ENCODE measurements around the gene STMN1.

GRCh38 chr1:25913206-25913605 lies 7.0 kb upstream of the STMN1 start:
- TF ChIP-seq TAF1 (IDR thresholded peaks at IDR 0.05; ENCODE audit: low read depth, low read length) = no peak
- no peak for TF ChIP-seq POLR2AphosphoS5 (IDR thresholded peaks at IDR 0.05; ENCODE audit: low read depth, low read length)
- TF ChIP-seq POLR2A (IDR thresholded peaks at IDR 0.05; ENCODE audit: low read depth, low read length) = no peak
